ENCODE results near the gene PFN3.

- TF ChIP-seq, protein P1, sequence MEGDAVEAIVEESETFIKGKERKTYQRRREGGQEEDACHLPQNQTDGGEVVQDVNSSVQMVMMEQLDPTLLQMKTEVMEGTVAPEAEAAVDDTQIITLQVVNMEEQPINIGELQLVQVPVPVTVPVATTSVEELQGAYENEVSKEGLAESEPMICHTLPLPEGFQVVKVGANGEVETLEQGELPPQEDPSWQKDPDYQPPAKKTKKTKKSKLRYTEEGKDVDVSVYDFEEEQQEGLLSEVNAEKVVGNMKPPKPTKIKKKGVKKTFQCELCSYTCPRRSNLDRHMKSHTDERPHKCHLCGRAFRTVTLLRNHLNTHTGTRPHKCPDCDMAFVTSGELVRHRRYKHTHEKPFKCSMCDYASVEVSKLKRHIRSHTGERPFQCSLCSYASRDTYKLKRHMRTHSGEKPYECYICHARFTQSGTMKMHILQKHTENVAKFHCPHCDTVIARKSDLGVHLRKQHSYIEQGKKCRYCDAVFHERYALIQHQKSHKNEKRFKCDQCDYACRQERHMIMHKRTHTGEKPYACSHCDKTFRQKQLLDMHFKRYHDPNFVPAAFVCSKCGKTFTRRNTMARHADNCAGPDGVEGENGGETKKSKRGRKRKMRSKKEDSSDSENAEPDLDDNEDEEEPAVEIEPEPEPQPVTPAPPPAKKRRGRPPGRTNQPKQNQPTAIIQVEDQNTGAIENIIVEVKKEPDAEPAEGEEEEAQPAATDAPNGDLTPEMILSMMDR (IDR thresholded peaks at IDR 0.05; ENCODE audit: low read depth, low read length): no peak
- no peak for TF ChIP-seq EZH2phosphoT487 (IDR thresholded peaks at IDR 0.05; ENCODE audit: low read depth)
Observed at GRCh38 chr5:177444106-177445051, 43.9 kb upstream of the PFN3 start.

All from OCI-LY3 (cell line).